Left kidney (tissue), 2 donors: ENCODE data around the gene SRRM3. TPM values are rescaled to one million over a fixed set of nuclear protein-coding genes. Genes with fewer than 3 reads are reported as not detected.
A peak's percentile ranks its signal among the peaks of the same experiment; 100 is the strongest.
"Not testable (repeated sequence)": the region's sequence is repeated elsewhere in the genome, so short reads cannot be mapped to it uniquely, and the experiment has no call there.

ENCODE experiments used
- DNase-seq: peaks from one replicate; pipeline ENCODE4 v3.0.0-alpha.2; 2013
- polyA plus RNA-seq: library from polyadenylated mRNA; unstranded; fragments of 120-200 nt; gene quantifications from one replicate; pipeline ENCODE4 v1.2.1, GENCODE V29; 2013; ENCODE audit not compliant: insufficient read length

Gene SRRM3
- polyA plus RNA-seq, 1 donor, result 2.1 TPM

DNA sequence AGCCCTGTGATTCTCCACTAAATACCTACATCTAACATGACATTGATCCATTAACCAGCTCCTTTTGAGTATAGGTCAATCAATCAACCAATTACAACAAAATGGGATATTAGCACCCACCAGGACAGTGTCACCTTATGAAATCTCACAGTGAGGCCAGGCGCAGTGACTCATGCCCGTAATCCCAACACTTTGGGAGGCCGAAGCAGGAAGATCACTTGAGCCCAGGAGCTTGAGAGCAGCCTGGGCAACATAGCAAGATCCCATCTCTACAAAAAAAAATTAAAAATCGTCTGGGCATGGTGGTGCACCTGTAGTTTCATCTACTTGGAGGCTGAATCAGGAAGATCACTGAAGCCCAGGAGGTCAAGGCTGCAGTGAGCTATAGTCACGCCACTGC is 28.5 kb downstream of the SRRM3 start:
- DNase-seq, result no peak

DNA sequence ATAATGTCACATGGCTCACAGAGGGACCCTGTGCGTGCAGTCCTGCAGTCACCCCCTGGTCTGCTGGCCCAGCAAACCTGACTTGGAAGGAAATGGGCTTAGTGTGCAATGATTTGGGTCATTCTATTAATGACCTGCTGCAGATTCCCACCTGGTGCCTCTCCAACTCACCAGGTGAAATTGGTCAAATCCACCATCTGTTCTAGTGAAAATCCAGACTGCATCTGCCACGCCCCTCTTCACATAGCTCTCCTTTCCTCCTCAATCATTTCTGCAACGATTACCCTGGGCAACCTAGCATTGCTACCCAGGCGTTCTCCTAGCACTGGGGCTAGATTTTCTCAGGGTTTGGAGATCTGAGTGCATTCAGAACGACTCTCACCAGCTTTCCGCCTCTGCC is 29.4 kb downstream of the SRRM3 start:
- DNase-seq, result no peak

DNA sequence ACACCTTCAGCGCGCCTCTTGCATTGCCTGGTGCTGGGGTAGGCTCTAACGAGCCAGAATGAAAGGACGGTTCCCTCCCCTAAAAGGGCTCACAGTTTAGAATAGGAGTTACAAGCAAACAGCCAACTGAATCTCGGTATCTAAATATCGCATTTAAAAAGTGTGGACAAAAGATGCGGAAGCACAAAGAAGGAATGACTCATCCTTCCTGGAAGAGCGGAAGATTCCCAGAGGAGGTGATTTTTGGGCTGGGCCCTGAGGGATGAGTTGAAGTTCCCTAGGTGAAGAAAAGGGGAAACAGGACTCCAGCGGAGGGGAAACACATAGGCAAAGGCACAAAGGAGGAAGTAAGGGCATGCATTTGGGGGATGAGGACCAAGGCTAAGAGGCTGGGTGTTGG is 29.9 kb downstream of the SRRM3 start:
- no peak for DNase-seq

DNA sequence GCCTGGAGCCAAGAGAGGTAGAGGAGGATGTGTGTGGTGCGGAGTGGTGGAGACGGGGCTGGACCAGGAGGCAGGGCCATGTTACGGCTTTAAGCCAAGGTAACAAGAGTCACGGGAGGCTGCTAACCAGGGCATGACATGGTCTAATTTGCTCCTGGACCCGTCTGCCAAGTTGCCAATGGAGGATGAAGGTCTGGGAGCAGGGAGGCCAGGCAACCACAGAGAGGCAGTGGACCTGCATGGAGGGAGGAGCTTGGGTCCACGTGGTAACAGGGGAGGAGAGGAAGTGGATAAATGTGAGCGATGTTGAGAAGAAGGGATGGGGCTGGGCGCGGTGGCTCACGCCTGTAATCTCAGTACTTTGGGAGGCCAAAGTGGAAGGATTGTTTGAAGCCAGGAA is 31.0 kb downstream of the SRRM3 start:
- DNase-seq, result no peak

DNA sequence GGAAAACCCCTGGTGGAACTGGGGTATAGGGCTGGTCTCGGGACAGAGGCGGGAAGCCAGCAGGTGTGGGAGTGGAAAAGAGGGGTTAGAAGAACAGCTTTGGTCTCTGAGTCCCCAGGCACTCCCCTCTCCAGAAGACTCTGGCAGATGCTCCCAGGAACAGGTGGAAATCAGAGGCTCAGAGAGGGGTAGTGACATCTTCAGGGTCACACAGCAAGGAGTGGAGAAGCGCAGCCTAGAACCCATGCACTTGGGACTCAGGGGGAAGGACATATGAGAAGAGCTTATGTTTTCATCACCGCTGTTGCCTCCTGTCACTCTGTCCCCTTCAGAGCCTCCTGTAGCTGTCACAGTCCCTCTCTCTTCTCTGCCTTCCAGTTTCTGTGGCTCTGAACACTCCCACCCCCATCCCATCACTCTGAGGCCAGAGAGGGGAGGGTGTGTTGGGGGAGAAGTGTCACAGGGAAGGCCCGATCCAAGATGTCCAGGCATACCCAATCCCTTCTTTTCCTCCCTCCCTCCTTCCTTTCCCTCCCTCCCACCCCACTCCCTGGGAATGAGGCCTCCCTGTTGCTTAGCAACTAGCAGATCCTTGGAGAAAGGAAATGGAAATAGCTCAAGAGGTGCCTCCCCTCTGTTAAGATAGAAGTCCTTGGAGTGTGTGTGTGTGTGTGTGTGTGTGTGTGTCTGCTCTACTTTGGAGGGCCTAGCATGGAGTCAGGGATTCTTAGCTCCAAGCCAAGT is 32.0 kb downstream of the SRRM3 start:
- no peak for DNase-seq

DNA sequence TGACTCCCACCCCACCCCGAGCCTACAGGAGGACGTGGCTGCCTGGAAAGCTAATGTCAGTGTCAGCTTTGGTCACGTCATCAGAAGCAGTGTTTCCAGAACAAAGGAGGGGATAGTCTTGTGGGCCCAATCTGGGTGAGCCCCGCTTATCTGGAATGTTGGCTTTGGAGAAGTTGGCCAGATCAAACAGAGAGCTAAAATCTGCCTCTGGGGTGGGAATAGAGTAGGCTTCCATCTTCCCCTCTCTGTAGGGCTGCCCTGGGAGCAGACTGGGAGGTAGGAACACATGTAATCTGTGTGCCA is 32.5 kb downstream of the SRRM3 start:
- DNase-seq, result no peak

DNA sequence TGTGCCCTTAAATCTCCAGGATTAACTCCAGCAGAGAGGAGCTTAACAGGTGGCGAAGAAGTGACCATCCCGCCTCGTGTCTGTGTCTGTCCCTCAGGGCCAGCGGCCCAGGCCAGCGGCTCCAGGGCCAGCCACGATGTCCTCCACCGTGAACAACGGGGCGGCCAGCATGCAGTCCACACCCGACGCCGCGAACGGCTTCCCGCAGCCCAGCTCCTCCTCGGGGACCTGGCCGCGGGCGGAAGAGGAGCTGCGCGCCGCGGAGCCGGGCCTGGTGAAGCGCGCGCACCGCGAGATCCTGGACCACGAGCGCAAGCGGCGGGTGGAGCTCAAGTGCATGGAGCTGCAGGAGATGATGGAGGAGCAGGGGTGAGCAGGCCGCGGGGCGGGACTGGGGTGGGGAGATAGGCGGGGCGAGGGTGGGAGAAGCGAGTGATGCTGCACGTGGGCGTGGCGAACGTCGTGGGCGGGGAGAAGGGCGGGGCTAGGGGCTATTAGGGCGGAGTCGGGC is 33.3 kb downstream of the SRRM3 start:
- peak; percentile 71 for DNase-seq

DNA sequence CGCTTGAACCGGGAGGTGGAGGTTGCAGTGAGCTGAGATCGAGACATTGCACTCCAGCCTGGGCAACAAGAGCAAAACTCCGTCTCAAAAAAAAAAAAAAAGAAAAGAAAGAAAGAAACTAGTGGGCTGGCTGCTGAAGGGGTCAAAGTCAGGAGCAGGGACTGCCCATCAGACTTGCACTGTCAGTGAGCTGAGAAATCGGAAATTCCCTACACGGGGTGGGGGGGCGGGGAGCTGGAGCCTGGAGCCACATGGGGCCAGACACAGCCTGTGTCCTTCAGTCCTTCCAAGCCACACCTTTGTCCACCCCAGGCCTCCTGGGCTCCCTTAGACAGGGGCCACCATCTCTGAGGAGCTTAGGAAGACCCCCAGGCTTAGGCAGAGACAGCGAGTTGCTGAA is 34.5 kb downstream of the SRRM3 start:
- no peak for DNase-seq

DNA sequence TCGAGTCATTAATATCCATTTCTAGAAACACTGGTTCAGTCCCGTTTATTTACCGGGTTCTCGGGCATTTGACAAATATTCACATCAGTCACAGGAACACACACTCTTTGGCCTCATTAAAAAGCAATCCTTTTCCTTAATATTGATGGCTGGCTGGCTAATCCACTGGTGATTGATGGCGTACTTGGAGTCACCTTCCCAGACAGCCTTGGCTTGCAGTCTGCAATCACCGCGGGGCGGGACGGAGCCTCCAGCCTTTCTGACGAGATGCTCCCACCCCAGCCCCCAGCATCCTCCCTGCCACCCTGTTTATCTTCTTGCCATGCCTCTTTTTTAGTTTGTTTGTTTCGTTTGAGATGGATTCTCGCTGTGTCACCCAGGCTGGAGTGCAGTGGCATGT is 36.6 kb downstream of the SRRM3 start:
- DNase-seq, result no peak

DNA sequence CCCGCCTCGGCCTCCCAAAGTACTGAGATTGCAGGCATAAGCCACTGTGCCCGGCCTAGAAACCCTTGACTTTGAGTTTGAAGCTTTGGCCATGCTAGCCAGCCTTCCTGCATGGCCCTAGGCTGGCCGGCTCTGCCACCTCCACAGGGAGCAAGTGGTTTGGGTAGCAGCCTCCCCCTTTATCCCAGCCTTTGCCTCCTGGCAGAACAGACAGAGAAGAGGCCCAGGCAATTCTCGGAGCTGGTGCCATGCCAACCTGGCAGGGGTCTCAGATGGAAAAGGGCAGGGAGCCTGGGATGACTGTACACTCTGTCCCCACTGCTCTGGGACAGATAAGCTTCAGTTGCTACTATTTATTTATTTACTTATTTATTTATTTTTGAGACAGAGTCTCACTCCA is 39.4 kb downstream of the SRRM3 start:
- DNase-seq, result no peak

DNA sequence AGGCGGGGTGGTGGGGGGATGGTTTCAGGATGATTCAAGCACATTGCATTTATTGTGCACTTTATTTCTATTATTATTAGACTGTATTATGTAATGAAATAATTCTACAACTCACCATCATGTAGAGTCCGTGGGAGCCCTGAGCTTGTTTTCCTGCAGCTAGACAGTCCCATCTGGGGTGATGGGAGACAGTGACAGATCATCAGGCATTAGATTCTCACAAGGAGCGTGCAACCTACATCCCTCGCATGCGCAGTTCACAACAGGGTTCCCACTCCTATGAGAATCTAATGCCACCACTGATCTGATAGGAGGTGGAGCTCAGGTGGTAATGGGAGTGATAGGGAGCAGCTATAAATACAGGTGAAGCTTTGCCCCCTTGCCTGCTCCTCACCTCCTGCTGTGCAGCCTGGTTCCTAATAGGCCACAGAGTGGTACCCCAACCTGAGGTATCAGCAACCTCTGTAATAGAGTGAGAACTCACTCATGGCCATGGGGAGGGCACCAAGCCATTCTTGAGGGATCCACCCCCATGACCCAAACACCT is 40.9 kb downstream of the SRRM3 start:
- DNase-seq, result not testable (repeated sequence)

DNA sequence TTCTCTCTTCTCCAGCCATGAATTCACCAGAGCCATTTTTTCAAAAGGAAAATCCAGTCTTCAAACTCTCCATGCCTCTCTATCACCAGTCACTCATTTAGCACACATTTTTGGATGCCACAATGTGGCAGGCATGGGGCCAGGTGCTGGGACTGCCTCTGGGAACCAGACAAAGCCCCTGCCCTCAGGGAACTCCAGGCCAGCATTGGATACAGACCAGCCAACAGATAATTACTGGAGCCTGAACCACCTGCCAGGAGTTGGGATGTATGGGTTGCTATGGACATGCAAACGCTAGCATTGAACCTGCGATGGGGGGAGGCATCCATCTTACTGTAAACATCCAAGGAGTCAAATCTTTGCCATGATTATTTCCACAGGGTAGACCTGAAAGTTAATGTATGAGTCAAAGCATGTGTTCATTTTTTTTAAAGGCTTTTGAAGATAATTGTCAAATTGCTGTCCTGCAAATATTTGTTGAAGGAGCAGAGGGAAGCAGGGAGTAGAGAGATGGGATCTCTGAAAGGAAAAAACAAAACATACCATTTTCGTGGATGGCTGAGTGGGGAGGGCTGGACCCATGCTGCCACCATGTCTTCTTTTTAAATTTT is 43.2 kb downstream of the SRRM3 start:
- no peak for DNase-seq

DNA sequence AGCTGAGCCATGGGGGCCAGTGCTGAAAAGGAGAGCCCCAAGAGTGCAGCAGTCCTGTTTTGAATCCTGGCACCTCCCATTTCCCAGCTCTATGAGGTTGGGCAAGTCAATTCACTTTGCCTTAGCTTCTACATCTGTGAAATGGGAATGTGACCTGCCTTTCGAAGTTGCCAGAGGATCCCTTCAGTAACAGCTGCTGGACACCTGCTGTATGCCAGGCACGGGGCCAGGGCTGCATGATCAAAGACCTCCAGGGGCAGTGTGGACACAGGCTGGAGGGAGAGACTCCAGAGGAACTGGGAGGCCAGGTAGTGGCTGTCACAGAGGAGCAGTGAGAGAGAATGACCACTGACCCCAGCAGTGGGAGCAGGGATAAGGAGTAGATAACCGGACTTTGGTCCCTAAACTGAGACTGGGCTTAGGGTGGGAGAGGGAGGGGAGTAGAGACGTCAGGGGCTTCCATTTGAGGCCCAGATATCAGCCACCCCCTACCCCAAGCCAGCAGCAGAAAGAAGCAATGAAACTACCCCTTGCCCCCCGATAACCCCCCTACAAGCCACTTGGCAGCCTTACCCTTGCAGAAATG is 45.2 kb downstream of the SRRM3 start:
- no peak for DNase-seq

DNA sequence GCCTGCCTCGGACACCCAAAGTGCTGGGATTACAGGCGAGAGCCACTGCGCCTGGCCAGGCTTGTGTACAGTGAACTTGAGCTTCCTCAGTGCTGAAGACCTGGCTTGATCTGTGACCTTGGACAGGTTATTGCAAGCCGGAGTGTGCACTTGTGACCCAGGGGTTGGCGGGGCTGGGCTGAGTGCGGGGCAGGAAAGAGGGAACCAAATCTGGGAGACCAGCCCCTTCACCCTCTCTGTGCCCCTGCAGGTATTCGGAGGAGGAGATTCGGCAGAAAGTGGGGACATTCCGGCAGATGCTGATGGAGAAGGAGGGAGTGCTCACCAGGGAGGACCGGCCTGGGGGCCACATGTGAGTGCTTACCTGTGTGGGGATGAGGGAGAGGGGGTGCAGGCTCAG is 46.2 kb downstream of the SRRM3 start:
- DNase-seq, result no peak

DNA sequence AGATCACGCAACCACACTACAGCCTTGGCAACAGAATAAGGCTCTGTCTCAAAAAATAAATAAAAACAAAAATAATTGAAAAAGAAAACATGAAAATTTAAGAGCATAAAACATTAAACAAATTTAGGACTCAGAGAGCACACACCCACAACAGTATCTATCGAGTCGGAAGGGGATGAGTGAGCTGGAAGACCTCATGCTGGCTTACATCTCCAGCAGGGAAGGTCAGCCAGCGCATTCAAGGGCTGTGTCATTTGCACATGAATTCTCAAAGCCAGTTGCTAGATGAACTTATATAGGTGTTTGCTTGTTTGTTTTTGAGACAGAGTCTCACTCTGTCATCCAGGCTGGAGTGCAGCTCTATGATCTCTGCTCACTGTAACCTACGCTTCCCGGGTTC is 50.3 kb downstream of the SRRM3 start:
- no peak for DNase-seq

DNA sequence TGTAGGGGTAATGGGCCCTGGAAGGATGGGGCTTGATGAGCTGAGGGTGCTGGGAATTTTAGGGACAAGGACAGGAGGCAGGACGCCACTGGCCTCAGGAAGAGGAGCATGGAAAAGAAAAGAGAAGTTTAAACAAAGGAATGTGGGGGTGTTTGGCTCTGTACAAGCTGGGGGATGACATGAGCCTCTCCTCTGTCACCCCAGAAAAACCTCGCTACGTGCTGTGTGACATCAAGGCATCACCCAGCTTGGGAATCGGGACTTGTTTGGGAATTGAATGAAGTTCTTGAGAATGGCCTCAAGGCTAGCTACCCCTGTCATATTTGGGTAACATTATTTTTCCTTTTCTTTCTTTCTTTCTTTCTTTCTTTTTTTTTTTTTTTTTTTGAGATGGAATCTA is 53.1 kb downstream of the SRRM3 start:
- no peak for DNase-seq

DNA sequence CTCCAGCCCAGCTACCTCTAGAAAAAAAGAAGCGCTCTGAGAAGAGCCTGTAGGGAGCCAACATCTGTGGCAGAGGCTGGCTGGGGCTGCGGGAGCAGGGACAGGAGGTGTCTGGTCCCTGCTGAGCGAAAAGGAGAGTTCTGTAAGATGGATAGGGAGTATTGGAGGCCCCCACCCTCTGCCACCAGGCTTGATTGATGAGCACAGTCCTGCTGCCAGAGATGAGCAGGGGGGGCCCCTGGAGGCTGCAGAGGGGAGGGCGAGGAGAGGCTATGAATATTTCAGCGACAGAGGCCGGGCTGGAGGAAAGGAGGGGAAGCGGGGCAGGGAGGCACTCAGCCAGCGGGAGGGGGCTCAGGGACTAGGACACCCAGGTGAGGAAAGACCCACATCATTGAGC is 56.3 kb downstream of the SRRM3 start:
- no peak for DNase-seq

DNA sequence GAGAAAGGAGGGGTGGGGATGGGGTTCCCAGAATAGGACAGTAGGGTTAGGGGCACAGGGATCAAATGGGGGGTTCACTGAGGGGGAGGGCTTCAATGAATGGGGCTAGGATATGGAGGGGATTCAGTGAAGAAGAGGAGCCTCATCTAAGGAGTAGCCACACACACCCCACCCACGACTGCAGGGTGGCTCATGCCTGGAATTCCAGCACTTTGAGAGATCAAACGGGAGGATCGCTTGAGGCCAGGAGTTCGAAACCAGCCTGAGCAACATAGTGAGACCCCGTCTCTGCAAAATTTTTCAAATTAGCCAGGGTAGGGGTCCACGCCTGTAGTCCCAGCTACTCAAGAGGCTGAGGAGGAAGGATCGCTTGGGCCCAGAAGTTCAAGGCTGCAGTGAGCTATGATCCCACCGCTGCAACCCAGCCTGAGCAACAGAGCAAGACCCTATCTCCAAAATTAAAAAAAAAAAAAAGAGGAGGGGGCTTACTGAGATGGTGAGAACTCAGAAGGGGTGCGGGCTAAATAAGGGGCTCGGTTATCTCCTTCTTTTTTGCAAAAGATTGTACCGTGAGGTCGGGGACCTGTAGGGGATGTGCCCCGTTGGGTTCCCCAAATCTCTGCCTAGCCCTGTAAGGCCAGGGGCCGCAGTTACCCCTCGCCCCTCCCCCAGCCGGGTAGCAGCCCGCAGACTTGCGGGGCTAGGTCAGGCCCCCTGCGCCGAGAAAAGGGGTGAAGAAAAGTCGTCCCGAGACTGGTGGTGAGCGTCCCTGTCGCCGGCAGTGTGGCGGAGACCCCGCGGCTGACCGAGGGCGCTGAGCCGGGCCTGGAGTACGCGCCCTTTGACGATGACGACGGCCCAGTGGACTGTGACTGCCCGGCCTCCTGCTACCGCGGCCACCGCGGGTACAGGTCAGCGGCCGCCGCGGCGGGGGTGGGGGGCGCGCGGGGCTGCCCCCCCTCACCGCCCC is 57.7 kb downstream of the SRRM3 start:
- DNase-seq, result no peak

DNA sequence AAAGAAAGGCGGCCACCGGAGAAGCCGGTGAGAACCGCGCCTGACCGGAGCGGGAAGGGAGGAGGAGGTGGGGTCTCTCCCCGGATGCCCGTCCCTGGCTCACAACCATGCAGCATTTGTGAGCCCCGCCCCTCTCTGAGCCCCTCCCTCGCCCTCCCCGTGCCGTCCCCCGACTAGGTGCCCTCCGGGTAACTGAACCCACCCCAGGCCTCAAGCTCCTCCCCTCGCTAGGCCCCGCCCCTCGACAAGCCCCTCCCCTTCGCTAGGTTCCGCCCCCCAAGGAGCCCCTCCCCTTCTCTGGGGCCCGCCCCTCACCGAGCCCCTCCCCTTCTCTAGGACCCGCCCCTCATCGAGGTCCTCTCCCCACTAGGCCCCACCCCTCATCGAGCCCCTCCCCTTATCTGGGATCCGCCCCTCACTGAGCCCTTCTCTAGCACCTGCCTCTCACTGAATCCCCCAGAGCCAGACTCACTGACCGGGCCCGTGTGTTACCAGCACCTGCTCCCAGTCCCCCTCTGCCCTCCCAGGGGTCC is 58.5 kb downstream of the SRRM3 start:
- DNase-seq, result no peak

DNA sequence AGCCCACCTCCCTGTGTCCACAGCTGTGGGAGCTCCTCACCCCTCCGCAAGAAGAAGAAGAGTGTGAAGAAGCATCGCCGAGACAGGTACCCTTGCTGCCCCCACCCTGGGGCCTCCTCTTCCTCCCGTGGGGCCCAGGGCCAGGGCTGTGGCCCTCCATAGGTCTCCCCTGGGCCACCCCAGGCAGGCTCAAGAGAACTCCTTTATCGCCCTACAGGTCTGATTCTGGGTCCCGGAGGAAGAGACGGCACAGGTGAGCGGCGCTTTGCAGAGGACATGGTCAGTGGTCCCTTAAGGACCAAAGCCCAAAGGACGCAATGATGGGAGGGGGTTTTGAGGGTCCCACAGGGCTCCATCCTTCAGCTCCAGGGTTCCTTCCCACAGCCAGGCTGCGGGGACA is 59.6 kb downstream of the SRRM3 start:
- no peak for DNase-seq

DNA sequence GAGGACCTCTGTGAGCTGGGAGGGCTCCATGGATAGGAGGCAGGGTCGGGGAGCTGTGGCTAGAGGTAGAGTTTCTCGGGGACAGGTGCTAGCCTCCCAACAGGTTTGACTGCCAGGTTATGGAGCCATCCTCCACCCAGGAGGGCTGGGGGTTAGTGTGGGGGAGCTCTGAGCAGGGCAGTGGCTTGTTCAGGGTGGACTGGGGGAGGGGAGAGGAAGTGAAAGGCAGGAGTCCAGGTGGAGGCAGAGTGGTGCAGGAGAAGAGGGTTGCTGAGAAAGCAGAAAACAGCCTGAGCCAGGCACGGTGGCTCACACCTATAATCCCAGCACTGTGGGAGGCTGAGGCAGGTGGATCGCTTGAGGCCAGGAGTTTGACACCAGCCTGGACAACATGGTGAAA is 60.2 kb downstream of the SRRM3 start:
- DNase-seq, result no peak
